Measurements from ENCODE around the gene RPL36.
"Not testable (repeated sequence)": the region's sequence is repeated elsewhere in the genome, so short reads cannot be mapped to it uniquely, and the experiment has no call there.

RPL36 gene

DNA sequence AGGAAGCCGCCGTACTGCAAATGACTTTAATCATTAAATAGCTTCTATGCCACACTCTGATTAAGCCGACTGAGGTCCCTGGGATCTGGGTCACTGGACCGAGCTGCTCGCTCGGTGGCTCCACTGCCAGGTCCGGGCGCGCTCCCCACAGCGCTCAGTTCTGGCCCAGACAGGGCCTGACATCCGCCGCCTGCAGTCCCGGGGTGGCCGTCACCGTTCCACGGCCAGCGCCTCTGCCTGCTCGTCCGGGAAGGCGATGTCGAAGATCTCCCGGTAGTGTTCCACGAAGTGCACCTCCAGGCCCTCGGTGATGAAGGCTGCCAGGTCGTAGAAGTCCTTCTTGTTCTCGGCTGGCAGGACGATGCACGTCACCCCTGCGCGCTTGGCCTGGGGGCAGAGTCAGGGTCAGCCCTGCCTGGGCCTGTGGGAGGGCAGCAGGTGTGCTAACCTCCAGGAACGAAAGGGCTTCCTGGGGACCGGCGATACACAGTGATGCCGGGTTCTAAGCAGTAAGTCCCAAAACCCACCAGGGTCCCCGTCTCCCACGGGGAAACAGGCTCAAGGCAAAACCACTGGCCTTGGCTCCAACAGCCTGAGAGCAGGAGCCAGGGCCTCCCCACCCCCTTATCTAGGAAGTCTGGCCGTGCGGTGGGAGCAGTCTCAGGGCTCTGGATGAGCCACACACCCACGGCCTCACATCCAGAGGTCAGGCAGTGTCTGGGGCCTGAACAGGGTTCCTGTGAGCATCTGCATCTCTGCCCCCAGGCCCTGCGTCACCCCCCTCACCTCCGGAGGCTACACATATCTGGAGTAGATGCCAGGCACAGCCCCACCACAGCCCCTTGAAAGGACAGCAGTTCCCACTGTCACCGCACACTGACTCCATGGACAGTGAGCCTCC lies 2.0 kb downstream of the RPL36 start:
- no peak for DNase-seq

DNA sequence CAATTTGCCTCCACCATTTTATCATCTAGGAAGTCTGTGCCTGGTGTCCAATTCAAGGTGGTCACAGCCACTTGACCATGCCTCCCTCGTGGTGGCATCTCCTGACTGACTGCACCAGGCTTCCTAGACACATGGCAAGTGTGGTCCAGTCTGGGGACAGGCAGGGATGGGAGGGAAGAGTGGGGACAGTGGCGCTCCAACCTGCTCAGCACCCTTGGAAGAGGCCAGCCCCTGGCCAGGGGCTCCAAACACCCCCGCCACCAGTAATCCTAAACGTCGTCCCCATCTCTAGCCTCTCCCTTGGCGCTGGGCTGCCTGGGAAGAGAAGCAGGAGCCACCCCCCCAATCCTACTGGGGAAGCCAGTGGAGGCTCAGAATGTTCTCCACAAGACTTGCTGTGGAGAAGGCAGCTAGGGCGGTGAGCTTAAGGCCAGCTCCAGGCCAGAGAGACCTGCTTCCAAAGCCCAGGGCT lies 2.7 kb downstream of the RPL36 start:
- no peak for DNase-seq

DNA sequence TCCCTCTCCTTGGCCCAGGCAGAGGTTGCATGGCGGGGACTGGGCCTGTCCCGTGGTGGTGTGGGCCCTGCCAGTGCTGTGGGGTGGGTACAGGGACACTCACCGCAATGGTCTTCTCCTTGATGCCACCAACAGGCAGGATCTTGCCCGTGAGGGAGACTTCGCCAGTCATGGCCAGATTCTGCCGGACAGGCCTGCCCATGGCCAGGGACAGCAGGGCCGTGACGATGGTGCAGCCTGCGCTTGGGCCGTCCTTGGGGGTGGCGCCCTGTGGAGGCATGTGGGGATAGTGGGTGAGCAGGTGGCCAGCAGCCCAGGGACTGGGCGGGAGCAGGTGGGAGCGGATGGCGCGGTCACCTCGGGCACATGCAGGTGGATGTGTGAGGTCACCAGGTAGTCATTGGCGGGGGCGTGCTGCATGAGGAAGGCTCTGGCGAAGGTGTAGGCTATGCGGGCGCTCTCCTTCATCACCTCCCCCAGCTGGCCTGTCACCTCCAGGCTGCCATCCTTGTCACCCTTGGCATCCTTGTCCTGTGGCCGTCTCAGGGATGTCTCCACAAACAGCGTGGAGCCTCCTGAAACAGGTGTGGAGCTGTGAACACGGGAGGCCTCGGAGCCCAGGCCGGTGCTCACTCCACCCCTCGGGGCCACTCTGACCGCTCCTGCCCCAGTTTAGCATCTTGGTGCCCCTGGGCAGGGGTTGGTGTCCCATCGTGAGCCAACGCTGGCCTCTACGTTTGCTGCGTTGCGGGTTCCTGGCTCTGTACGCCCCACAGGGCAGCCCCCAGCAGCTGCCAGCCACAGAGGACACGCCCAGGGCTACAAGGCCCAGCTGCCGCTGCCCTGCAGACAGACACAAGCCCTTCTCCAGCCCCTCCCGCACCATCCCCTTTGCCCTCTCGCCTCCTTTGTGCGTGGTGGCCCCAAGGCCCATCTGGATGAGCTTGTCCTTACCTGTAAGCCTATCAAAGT lies 3.4 kb downstream of the RPL36 start:
- no peak for DNase-seq

DNA sequence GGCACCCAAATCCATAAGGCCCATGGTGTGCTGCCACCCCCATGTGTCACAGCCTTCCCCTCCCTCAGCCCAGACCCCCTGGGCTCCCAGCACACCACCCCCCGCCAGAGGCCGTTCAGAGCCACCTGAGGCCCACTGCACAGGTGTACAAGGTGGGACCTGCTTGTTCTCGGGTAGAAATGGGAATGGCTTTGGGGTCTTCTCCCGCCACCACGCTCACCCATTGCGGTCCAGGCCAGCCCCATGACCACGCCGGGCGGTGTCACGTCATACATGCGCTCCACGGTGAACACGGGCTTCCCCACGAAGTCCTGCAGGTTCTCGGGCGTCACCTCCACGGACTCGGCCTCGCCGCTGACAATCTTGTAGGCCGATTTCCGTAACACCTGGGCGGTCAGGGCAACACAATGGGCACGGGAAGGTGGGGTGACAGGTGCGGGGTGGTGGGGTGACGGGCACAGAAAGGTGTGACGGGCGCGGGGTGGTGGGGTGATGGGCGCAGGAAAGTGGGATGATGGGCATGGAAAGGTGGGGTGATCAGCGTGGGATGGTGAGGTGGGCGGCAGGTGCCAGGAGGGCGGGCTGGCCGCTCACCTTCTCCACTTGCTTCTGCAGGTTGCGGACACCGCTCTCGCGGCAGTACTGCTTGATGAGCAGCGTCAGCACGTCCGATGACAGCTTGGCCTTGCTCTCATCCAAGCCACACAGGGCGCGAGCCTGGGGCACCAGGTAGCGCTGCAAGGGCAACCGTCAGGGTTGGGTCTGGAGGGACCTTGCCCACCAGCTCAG lies 4.3 kb downstream of the RPL36 start:
- no peak for DNase-seq

DNA sequence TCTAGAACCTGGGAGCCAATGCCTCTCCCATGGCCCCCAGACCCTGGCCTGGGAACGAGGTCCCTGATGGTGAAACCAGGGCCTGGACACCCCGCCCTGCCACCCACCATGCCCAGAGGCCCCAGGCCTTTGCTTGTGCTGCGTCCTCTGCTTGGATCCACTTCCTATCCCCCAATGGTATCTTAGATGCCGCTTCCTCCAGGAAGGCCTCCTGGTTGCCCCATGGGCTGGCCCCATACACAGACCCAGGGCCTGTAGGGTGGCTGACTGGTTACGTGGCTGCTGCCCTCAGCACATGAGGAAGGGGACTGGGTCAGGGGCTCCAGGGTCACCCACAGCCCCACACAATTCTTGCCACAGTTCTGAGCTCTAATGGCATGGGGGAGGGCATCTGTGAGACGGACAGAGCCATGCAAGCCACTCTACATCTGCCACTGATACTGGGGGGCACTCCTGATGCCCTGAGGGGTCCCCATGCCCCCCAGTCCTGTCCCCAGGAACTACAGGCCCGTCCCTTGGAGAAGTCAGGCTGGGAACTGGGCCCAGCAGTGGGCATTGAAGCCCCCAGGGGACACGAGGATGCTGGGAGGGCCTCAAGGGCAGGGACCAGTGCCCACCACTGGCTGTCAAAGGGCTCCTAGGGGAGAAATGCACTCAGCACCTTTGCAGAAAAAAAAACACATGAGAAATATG lies 5.0 kb downstream of the RPL36 start:
- DNase-seq, result no peak

DNA sequence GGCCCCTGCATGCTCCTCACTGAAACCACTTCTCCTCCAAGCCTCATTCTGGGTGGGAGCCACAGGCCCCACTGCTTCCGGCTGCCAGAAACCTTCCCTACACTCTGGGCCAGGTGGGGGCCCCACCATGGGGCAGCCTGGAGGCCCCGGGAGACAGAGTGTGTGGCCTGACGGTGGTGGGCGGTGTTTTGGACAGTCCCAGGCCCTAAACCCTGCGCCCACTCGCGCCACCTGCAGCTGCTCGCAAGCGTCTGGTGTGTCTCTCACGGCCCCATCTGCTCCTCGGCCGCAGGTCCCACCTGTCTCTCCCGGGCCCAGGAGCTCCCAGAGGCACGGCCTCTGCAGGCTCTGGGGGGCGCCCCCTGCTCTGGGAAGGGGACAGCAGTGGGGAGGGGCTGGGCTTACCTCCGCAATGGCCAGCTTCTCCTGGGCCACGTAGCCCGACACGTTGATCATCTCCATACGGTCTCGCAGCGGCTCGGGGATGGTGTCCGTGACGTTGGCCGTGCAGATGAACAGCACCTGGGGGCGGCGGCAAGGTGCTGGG lies 5.6 kb downstream of the RPL36 start:
- DNase-seq, result no peak

DNA sequence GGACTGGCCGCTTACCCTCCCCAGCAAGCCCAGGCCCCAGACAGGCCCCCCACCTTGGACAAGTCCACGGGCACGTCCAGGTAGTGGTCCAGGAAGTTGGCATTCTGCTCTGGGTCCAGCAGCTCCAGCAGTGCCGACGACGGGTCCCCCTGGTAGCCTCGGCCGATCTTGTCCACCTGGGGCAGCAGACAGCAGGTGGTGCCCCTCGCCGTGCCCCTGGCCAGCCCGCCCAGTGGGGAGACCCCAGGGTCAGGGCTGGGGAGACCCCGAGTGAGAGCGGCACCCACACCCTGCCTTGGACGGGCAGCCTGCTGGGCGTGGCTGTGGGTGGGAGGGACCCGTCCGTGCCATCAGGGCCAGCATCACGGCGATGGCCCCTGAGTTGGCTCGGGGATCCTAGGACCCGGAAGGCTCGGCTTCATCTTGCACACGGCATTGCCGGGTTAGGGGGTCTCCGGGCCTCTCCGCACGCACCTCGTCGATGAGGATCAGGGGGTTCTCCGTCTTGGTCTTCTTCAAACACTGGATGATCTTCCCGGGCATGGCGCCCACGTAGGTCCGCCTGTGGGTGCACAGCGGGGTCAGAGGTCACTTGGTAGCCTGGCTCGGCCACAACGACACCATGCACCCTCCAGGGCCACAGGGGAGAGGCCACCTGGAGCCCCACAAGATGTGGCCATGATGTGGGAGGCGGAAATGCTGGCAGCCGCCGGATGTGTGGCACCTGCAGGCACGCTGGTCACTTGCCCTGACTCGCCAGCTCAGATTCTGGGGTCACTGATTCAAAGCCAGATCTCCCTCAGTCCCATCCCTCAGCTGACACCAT lies 6.3 kb downstream of the RPL36 start:
- no peak for DNase-seq

DNA sequence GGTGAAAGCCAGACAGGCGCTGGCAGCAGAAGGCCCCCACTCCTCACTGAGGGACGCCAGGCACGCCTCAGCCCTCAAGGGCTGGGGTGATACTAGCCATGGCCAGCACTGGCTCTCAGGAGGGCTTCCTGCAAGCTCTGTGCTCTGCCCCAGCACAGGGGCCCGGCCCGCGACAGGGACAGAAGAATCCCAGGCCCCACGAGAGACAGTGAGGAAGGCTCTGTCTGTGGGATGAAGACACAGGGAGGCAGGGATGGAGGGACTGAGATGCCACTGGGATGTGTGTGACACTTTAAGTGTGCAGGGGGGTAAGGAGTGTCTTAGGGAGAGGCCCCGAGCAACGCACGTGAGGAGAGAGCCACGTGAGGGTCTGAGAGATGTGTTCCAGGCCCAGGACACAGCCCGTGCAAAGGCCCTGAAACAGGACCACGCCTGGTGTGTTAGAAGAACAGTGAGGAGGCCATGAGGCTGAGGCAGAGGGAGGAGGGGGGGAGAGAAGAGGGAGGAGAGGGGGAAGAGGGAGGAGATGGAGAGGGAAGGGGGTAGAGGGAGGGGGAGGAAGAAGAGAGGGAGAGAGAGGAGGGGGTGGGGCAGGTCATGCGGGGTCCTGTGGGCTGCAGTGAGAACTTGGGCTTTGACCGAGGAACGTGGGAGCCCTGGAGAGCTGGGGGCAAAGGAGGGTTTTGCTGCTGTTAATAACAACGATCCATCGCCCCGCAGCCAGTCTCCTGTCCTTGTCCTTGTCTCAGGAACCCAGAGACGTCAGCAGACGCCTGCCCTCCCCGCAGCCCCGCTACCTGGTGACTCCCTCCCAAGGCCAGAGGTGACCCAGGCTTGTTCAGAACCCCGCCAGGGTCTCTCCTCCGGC lies 7.2 kb downstream of the RPL36 start:
- no peak for DNase-seq

DNA sequence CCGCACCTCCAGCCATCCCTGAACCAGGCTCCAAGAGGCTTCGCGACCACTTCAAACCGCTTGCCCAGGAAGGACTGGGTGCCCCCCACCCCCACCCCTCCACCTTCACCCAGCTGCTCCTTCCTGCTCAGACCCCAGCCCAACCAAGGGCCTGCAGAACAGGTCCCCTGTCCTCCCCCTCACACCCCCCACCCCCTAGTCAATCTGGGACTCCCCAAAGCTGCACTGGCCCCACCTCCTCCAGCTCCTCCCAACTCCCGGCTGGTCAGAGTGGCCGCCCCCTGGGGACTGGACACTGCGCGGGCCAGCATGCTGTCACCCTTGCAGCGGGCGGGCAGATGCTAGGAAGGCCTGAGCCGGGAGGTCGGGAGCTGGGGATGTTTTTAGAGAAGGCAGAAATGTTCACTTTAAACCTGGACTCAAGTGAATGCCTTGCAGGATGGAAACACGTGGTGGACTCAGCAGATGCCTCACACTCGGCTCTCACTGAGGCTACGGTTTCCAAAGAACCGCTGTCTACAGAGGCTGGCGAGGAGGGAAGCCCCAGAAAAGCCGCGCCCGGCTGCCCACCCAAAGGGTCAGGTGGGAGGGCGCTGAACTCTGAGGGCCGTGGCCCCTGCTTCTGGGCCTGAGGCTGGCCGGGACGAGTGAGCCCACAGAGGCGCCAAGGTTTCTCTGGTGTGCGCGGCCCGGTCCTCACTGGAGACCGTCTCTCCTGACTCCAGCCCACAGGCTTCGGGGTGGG lies 8.0 kb downstream of the RPL36 start:
- no peak for DNase-seq

DNA sequence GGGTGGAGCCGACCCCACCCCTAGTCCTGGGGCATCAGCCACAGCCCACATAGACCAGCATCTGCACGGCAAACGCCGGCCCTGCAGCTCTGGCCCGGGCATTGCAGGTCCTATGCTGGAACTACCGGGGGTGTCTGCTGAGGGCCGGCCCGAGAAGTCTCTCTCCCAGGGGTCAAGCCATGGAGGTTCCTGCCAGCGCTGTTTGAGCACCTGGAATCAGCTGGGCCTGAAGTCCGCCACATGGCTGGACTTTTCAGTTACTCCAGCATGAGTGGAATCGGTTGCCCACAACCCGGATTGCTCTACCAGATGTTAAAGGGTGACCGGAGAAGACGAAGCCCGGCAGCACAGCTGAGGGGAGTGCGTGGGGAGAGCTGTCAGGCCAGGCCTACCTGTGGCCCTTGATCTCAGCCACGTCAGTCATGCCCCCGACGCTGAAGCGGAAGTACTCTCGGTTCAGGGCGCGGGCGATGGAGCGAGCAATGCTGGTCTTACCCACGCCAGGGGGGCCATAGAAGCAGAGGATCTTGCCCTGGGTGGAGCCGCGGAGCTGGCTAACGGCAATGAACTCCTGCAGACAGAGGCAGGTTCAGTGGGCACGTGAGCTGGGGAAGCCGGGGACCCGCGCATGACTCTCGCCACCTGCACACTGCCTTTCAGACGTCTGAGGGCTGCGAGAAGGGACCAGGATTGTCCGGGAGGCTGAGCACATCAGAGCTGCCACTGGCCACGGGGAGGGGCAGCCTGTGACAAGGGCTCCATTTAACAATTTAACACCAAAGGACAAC lies 8.7 kb downstream of the RPL36 start:
- no peak for DNase-seq

DNA sequence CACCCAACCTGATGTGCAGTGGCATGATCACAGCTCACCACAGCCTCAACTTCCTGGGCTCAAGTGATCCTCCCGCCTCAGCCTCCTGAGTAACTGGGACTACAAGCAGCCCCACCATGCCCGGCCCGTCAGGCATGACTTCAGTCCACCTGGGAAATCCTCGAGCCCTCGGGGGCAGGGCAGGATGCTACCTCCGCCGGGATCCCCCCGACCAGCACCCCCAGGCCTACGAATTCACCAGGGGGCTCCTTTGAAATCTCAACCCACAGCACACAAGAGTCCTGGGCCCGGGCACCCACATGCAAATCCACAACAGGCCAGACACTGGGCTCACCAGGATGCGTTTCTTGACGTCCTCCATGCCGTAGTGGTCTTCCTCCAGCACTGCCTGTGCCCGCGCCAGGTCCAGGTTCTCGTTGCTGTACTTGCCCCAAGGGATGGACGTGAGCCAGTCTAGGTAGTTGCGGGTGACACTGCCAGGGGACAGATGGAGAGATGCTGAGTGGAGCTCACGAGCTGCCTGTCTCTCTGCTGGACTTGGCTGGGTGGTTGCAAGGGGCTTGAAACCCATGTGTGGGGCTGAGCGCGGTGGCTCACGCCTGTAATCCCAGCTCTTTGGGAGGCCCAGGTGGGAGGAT lies 10.5 kb downstream of the RPL36 start:
- DNase-seq, result no peak

DNA sequence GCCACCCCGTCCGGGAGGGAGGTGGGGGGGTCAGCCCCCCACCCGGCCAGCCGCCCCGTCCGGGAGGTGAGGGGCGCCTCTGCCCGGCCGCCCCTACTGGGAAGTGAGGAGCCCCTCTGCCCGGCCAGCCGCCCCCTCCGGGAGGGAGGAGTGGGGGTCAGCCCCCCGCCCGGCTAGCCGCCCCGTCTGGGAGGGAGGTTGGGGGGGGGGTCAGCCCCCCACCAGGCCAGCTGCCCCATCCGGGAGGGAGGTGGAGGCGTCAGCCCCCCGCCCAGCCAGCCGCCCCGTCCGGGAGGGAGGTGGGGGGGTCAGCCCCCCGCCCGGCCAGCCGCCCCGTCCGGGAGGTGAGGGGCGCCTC lies 11.9 kb downstream of the RPL36 start:
- DNase-seq, result not testable (repeated sequence)

DNA sequence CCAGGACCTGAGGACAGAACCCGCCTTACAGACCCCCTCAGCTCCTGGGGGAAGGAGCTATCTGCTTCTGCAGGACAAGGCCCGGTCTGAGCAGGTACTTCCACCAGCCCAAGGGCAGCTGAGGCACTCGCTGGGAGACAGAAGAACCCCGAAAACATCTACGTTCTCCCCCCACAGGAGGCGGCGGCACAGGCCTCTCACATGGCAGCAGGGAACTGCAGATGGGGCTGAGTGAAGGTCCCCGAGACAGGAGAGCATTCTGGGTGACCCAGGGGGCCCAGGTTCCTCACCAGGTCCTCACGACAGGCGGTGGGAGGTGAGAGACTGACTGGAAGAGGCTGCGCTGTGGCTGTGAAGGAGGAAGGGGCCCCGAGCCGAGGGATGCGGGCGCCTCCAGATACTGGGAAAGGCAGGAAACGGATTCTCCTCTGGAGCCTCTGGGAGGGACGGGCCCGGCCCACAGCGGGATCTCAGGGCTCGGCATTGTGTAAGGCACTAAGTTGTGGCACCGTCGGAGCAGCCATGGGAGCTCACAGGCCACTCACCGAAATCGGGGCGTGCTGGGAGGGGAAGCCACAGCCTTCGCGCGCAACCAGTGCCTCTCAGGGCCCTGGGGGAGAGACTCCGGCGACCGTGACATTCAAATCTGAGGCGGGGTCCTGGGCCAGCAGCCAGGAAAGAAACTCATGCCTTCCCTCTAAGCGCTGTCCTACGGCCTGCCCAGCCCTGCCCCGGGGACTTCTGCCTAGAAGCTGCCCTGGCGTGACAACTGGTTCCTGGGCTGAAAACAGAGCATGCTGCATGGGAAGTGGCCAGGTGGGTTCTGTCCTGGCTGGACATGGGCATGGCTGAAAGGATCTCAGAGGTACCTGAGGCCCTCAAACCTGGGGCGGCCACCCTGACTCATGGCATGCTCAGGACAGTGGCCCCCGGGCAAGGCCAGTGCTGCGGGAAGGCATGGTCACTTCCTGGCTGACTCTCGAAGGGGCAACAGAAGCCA lies 14.0 kb downstream of the RPL36 start:
- DNase-seq, result no peak

DNA sequence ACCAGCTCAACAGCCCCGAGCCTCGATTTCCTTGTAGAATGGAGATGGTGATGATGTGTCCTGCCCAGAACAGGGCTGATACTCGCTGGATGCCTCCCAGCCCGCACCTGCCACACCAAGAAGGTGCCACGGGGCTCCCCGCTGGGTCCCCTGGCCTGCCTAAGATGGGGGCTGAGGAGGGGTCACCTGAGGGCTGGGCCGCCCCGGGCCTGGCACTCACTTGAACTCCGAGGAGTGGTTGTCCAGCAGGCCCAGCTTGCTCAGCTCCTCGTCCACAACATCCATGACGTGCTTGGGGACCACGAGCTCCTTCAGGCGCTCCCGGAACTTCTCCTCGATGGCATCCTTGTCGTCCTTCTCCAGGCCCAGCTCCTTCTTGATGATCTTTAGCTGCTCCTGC lies 15.5 kb downstream of the RPL36 start:
- no peak for DNase-seq

DNA sequence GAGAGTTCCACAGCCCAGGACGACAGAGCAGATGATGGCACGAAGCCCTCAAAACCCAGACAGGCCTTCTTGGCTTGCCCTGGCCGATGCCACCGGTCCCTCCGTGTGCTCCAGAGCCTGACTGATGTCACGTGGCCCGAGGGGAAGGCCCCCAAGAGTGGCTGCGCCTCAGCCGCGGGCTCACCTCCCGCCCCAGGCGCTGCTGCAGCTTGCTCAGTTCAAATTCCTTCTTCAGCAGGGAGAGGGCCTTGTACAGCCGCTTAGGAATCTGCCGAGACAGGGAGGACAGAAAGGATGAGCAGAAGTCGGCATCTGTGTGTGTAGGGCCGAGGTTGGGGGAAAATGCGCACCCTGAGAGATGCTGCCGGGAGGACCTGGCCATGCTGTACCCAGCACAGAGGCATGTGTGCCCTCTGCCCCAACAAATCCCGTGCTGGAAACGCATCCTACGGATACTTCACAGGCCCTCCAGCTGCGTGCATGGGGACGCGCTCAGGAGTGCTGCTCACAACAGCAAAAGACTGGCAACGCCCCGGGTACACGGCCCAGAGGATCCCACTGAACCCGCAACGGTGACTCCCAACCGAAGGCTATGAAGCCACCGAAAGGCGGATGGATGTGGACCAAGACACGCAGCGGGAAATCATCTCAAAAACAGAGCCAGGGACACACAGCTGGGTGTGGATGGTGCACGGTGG lies 16.9 kb downstream of the RPL36 start:
- DNase-seq, result no peak
